ENCODE data around the gene XCR1. TPM values are rescaled to one million over a fixed set of nuclear protein-coding genes. Genes with fewer than 3 reads are reported as not detected.

The XCR1 gene
- total RNA-seq, 2 experiments from 2014 or later, result not detected

- CTCF ChIA-PET, result interaction anchor here (1.3 to 1.4 kb wide), 2 partner anchors 10 to 372 kb away, joined by 3 read pairs; no protein-coding TSS in a partner anchor
- Mint-ChIP-seq H3K27ac (no peak overlapping the region), H3K27me3 (no peaks in the 10 kb centered on the region), H3K9me3 (peaks cover 8% of the 10 kb centered on the region), H3K4me1 (ENCODE audit: low read depth) (no peaks in the 10 kb centered on the region), H3K4me3 (no peak overlapping the region), H3K36me3 (ENCODE audit: low read depth) (no peaks in the 10 kb centered on the region)
- POLR2A ChIA-PET, result interaction anchor here (0.7 to 1.0 kb wide), 2 partner anchors 10 to 12 kb away, joined by 3 read pairs; no protein-coding TSS in a partner anchor
- no peak for TF ChIP-seq CTCF (IDR thresholded peaks at IDR 0.05)
- DNase-seq (no peak), ATAC-seq (no peak)
- intact Hi-C loops (cut with micrococcal nuclease), result no loop called here
Observed at GRCh38 chr3:46031747-46032146, 4.5 kb upstream of the XCR1 start.

- intact Hi-C loops (cut with micrococcal nuclease), result no loop called here
- TF ChIP-seq CTCF (IDR thresholded peaks at IDR 0.05), result no peak
- Mint-ChIP-seq H3K36me3 (ENCODE audit: low read depth) (no peaks in the 10 kb centered on the region), H3K9me3 (peaks cover 8% of the 10 kb centered on the region), H3K4me1 (ENCODE audit: low read depth) (no peaks in the 10 kb centered on the region), H3K27me3 (no peaks in the 10 kb centered on the region), H3K27ac (no peak overlapping the region), H3K4me3 (no peak overlapping the region)
- ATAC-seq (no peak), DNase-seq (no peak)
- CTCF ChIA-PET, result interaction anchor here (0.9 to 1.4 kb wide), 3 partner anchors 11 to 372 kb away, joined by 3 read pairs; no protein-coding TSS in a partner anchor
- POLR2A ChIA-PET, result interaction anchor here (1.0 kb wide), 1 partner anchor 9 kb away, joined by 3 read pairs; no protein-coding TSS in a partner anchor
Observed at GRCh38 chr3:46031269-46031668, 4.0 kb upstream of the XCR1 start.

GRCh38 chr3:46030626-46031025 lies 3.3 kb upstream of the XCR1 start:
- POLR2A ChIA-PET, result no interaction called here

GRCh38 chr3:46029953-46030543 lies 2.8 kb upstream of the XCR1 start:
- TF ChIP-seq CTCF (IDR thresholded peaks at IDR 0.05), result no peak
- ATAC-seq (no peak), DNase-seq (no peak)
- Mint-ChIP-seq H3K4me3 (no peak overlapping the region), H3K36me3 (ENCODE audit: low read depth) (no peaks in the 10 kb centered on the region), H3K9me3 (peaks cover 8% of the 10 kb centered on the region), H3K27me3 (no peaks in the 10 kb centered on the region), H3K27ac (no peak overlapping the region), H3K4me1 (ENCODE audit: low read depth) (no peaks in the 10 kb centered on the region)
- POLR2A ChIA-PET, result no interaction called here
- CTCF ChIA-PET, result interaction anchor here (0.9 kb wide), 1 partner anchor 49 kb away, joined by 4 read pairs; no protein-coding TSS in a partner anchor
- intact Hi-C loops (cut with micrococcal nuclease), result no loop called here

More at GRCh38 chr3:46030626-46031025, 3.3 kb upstream of the XCR1 start:
- CTCF ChIA-PET, result interaction anchor here (0.9 to 1.4 kb wide), 3 partner anchors 49 to 371 kb away, joined by 3 to 4 read pairs (median 3); no protein-coding TSS in a partner anchor
- Mint-ChIP-seq H3K4me3 (no peak overlapping the region), H3K36me3 (ENCODE audit: low read depth) (no peaks in the 10 kb centered on the region), H3K4me1 (ENCODE audit: low read depth) (no peaks in the 10 kb centered on the region), H3K9me3 (peaks cover 8% of the 10 kb centered on the region), H3K27me3 (no peaks in the 10 kb centered on the region), H3K27ac (no peak overlapping the region)
- DNase-seq (no peak), ATAC-seq (no peak)
- no peak for TF ChIP-seq CTCF (IDR thresholded peaks at IDR 0.05)
- intact Hi-C loops (cut with micrococcal nuclease), result no loop called here

GRCh38 chr3:46027736-46028397 lies 584 bp upstream of the XCR1 start:
- no peaks in the 10 kb centered on the region for H3K27me3 Mint-ChIP-seq
- no peaks in the 10 kb centered on the region for H3K4me1 Mint-ChIP-seq (ENCODE audit: low read depth)
- no peak overlapping the region for H3K27ac Mint-ChIP-seq
- no peak overlapping the region for H3K4me3 Mint-ChIP-seq
- ChIA-PET CTCF (interaction anchor here (0.7 to 1.7 kb wide), 7 partner anchors 8 to 229 kb away, joined by 3 to 8 read pairs (median 3); no protein-coding TSS in a partner anchor), POLR2A (interaction anchor here (1.2 kb wide), 1 partner anchor 15 kb away, joined by 4 read pairs; no protein-coding TSS in a partner anchor)
- DNase-seq (no peak), ATAC-seq (no peak)
- no peaks in the 10 kb centered on the region for H3K36me3 Mint-ChIP-seq (ENCODE audit: low read depth)
- H3K9me3 Mint-ChIP-seq, result peaks cover 8% of the 10 kb centered on the region
- intact Hi-C loops (cut with micrococcal nuclease), result no loop called here
- no peak for TF ChIP-seq CTCF (IDR thresholded peaks at IDR 0.05)

Measured in activated CD8-positive, alpha-beta T cell treated with anti-CD3 and anti-CD28 coated beads for 36 hours (primary cell).